Measurements from ENCODE around the gene EMCN.
A peak's percentile ranks its signal among the peaks of the same experiment; 100 is the strongest.

The EMCN gene

GRCh38 chr4:100517864-100518341 lies at the start of gene EMCN:
EMCN (minus strand) TSS chr4:100518022; CDS start chr4:100517914, 108 bp downstream.
- intact Hi-C loops (cut with DNase I; ENCODE audit: low total_unique reads): no loop called here
- Histone ChIP-seq H3K27me3 (no peaks in the 10 kb centered on the region), H3K4me1 (no peaks in the 10 kb centered on the region), H3K27ac (no peak within 1 kb of the TSS), H3K4me3 (peak within 1 kb of the TSS; percentile 13 to 18), H3K36me3 (no peaks in the 10 kb centered on the region), H3K9me3 (no peaks in the 10 kb centered on the region)
- DNase-seq: no peak
- TF ChIP-seq, protein P1, sequence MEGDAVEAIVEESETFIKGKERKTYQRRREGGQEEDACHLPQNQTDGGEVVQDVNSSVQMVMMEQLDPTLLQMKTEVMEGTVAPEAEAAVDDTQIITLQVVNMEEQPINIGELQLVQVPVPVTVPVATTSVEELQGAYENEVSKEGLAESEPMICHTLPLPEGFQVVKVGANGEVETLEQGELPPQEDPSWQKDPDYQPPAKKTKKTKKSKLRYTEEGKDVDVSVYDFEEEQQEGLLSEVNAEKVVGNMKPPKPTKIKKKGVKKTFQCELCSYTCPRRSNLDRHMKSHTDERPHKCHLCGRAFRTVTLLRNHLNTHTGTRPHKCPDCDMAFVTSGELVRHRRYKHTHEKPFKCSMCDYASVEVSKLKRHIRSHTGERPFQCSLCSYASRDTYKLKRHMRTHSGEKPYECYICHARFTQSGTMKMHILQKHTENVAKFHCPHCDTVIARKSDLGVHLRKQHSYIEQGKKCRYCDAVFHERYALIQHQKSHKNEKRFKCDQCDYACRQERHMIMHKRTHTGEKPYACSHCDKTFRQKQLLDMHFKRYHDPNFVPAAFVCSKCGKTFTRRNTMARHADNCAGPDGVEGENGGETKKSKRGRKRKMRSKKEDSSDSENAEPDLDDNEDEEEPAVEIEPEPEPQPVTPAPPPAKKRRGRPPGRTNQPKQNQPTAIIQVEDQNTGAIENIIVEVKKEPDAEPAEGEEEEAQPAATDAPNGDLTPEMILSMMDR (IDR thresholded peaks at IDR 0.05): no peak

DNA sequence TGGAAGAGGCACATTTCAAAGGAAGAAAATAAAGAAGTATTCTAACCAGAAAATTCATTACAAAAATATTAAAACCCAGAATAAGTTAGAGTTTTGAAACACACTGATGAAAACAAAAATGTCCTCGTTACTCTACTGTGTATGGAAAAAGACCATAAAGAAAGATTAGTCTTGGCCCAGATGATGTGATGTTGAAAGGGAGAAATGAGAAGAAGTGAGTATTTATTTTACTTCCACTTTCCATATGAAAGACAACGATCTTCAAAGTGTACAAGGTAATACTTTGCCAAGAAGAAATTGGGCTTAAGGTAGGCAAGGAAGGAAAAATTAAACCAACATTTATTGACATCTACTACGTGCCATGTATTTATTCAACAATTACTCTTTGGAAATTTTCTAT lies 48.6 kb upstream of the EMCN start:
- Histone ChIP-seq H3K4me3 (no peak overlapping the region), H3K27ac (no peak overlapping the region), H3K9me3 (no peaks in the 10 kb centered on the region), H3K36me3 (no peaks in the 10 kb centered on the region), H3K27me3 (no peaks in the 10 kb centered on the region), H3K4me1 (no peaks in the 10 kb centered on the region)
- TF ChIP-seq, protein P1 (IDR thresholded peaks at IDR 0.05): no peak
- intact Hi-C loops (cut with DNase I; ENCODE audit: low total_unique reads): no loop called here
- no peak for DNase-seq

GRCh38 chr4:100557306-100557705 lies 39.5 kb upstream of the EMCN start:
- no peaks in the 10 kb centered on the region for H3K4me1 ChIP-seq
- no peaks in the 10 kb centered on the region for H3K36me3 ChIP-seq
- TF ChIP-seq, protein P1 (IDR thresholded peaks at IDR 0.05): no peak
- intact Hi-C loops (cut with DNase I; ENCODE audit: low total_unique reads): no loop called here
- H3K9me3 ChIP-seq: no peaks in the 10 kb centered on the region
- H3K27me3 ChIP-seq: no peaks in the 10 kb centered on the region
- no peak overlapping the region for H3K27ac ChIP-seq
- no peak for DNase-seq
- H3K4me3 ChIP-seq: no peak overlapping the region

GRCh38 chr4:100555611-100556337 lies 38.0 kb upstream of the EMCN start:
- intact Hi-C loops (cut with DNase I; ENCODE audit: low total_unique reads): no loop called here
- Histone ChIP-seq H3K9me3 (no peaks in the 10 kb centered on the region), H3K36me3 (no peaks in the 10 kb centered on the region), H3K27me3 (no peaks in the 10 kb centered on the region), H3K4me1 (no peaks in the 10 kb centered on the region), H3K27ac (no peak overlapping the region), H3K4me3 (no peak overlapping the region)
- TF ChIP-seq, protein P1 (IDR thresholded peaks at IDR 0.05): no peak
- no peak for DNase-seq

GRCh38 chr4:100548200-100548560 lies 30.4 kb upstream of the EMCN start:
- Histone ChIP-seq H3K4me1 (no peaks in the 10 kb centered on the region), H3K27ac (no peak overlapping the region), H3K9me3 (no peaks in the 10 kb centered on the region), H3K36me3 (no peaks in the 10 kb centered on the region), H3K27me3 (no peaks in the 10 kb centered on the region), H3K4me3 (no peak overlapping the region)
- TF ChIP-seq, protein P1 (IDR thresholded peaks at IDR 0.05): no peak
- intact Hi-C loops (cut with DNase I; ENCODE audit: low total_unique reads): no loop called here
- DNase-seq: no peak
